Esophagus muscularis mucosa (tissue), 3 donors: Measurements from ENCODE around the gene KBTBD12.
"Not testable (repeated sequence)": the region's sequence is repeated elsewhere in the genome, so short reads cannot be mapped to it uniquely, and the experiment has no call there.

Source experiments
- CTCF ChIP-seq, 3 experiments: fragments of 200-600 bp in 2 of 3; fragments of 450-650 bp in 1 of 3; sonication (generic) in 2 of 3; IDR thresholded peaks; one replicate each; pipeline ENCODE4 v1.5.1; 2017 to 2019; ENCODE audit warnings: antibody characterized with exemption in 3 of 3, mild to moderate bottlenecking in 2 of 3, moderate library complexity in 1 of 3
- POLR2A ChIP-seq: fragments of 450-650 bp; IDR thresholded peaks from one replicate; pipeline ENCODE4 v1.6.1; 2017; ENCODE audit warnings: antibody characterized with exemption, moderate library complexity, mild to moderate bottlenecking, low read depth
- POLR2AphosphoS5 ChIP-seq, 2 donors: sonication (generic); formaldehyde crosslinking; IDR thresholded peaks; one replicate each; pipeline ENCODE4 v1.6.1; 2017; ENCODE audit warnings: antibody characterized with exemption in 2 of 2

DNA sequence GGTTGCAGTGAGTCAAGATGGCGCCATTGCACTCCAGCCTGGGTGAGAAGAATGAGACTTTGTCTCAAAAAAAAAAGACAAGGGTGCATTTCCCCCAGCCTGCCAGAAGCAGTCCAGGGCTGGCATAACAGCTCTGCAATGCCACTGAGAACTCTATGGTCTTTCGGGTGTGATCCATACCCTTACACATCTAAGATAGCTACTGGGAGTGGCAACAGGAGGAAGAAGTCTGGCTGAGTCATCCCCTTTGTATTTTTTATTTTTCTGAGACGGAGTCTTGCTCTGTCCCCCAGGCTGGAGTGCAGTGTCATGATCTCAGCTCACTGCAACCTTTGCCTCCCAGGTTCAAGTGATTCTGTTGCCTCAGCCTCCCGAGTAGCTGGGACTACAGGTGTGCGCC lies 40.9 kb upstream of the KBTBD12 start:
- not testable (repeated sequence) for TF ChIP-seq POLR2A; CTCF (IDR thresholded peaks at IDR 0.05); POLR2AphosphoS5 (IDR thresholded peaks at IDR 0.05)
